ENCODE measurements around the gene CAMK1D.
"Not testable (repeated sequence)": the region's sequence is repeated elsewhere in the genome, so short reads cannot be mapped to it uniquely, and the experiment has no call there.

Gene CAMK1D

DNA sequence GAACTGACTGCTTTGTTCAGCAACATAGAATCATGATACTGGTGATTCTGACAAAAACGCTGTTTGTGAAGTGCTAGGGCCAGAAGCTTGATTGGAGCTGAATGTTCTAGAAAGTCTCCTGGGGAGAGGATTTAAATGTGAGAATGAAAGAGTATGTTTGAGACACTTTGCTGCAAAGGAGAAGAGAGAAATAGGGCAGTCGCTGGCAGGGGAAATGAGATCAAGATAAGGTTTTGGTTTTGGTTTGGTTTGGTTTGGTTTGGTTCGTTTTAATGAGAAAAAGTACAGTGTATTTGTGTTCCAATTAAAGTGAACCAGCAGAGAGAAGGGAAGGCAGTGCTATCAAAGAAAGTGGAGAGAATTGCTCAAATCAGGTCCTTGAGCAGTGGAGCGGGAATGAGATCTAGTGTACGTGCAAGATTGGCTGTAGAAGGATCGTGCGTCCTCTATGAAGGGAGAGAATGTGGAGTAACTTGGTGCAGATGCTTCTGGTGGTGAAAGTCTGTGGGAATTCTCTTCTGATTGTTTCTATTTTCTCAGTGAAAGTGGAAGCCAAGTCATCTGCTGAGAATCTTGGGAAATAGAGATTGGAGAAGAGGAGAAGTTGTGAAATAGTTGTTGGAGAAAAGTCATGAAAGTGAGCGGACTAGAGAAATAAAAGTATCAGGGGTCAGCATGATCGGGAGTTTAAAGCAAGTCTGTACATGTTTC is 381.6 kb downstream of the CAMK1D start:
- no peak for DNase-seq

DNA sequence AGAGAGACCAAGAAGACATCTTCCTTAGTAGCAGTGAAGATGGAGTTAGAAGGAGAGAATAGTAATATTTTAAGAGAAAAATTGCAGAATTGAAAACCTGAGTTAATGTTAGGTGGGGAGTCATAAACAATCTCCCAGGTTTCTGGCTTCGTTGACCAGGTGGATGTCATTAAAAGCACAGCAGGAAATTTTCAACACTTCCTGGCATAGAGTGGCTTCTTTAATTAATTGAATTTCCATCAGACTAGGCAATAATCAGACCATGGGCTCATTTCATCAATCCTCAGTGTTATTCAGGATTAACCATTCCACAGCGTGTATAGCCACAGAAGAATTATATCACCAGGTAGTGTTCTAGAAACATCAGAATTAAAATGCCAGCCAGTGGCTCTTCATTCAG is 383.9 kb downstream of the CAMK1D start:
- DNase-seq, result no peak

DNA sequence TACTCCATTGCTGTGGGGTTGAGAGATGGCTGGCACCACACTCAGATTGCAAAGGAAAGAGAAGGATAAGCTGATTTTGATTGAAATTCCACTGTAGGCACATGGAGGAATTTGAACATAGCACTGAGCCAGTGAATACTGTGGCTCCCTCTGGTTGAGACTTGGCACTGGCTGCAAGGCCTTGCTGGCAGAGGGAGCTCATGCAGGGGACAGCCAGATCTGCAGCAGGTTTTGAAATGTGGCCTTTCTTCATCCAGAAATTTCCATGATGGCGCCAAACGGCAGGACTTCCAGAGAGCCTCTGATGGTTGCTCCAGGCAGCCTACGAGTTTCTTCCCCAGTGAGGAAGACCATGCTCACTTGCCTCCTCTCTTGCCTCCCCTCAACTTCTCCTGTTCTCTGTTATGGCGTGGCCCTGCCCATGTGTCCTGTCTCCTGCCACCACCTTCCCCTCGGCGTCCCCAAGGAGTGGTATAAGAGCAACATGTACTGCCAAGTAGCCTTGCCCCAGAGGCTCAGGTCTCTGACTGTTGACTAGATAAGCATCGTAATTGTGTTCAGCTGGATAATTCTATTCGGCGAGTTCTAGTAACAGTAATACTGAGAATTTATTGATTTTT is 386.6 kb downstream of the CAMK1D start:
- no peak for DNase-seq

DNA sequence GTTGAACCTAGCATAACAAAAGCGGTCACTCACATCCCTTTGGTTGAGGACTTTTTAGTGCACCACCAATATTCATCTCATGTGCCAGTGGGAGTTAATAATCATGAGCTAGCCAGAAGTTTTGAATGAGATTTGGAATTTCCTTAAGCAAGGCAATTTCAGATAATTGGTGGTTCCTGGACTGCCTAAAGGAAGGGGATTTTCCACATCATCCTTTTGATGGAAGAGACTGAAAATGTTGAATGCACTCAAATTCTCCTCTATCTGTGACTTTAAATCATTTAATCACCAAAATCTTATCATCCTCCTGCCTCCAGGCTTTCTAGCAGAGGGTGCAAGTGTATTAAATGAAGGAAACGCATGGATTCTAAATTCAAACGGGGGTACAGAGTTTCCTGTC is 391.5 kb downstream of the CAMK1D start:
- no peak for DNase-seq

DNA sequence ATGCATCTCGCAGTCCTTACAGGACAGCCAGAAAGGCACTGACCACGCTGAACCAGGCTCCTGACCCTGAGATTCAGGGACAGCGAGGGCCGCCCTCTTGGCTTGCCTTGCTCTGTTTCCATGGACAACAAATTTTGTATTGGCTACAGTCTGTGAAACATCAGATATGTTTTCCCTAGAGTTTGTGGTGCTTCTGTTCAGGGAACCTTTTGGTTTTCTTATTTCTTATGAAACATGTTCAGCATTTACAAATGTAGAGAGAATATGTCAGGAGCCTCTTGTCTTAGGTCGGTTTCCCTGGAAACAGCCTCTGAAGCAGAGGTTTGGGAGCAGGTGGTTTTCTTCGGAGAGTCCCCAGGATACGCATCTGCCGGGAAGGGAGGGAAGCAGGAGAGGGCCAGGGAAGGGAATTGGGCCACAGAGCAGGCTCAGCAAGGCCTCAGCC is 392.0 kb downstream of the CAMK1D start:
- DNase-seq, result no peak

DNA sequence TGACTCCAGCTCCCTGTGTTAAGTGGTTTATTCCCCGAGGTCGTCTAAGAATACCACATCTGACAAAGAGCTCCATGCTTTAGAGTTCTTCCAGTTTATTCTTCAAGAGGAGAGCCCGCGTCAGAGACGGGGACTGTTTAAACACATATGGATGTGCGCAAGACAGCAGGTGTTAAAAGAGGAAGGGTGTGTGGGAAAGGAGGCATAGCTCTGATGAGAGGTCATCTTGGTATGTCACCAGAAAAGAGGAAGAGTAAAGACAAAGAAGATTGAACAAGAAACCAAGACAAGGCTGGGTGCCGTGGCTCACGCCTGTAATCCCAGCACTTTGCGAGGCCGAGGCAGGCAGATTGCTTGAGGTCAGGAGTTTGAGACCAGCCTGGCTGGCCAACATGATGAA is 393.4 kb downstream of the CAMK1D start:
- DNase-seq, result no peak

DNA sequence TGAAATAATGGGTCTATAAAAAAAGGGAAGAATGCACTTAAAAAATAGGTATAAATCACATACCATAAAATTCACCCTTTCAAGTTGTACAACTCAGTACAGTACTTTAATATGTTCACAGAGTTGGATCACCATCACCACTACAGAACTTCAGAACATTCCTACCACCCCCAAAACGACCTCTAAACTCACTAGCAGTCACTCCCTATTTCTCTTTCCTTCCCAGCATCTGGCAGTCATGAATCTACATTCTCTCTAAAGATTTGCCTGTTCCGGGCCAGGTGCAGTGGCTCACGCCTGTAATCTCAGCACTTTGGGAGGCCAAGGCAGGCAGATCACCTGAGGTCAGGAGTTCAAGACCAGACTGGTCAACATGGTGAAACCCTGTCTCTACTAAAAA is 394.1 kb downstream of the CAMK1D start:
- not testable (repeated sequence) for DNase-seq

DNA sequence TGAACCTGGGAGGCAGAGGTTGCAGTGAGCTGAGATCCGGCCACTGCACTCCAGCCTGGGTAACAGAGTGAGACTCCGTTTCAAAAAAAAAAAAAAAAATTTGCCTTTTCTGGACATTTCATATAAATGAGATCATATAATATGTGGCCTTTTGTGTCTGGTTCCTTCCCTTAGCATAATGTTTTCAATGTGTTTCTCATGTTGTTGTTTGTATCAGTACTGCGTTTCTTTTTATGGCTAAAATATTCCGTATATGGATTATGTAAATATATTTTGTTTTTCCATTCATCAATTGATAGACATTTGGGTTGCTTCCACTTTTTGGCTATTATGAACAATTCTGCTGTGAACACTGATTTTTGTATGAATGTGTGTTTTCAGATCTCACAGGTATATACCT is 394.6 kb downstream of the CAMK1D start:
- no peak for DNase-seq

DNA sequence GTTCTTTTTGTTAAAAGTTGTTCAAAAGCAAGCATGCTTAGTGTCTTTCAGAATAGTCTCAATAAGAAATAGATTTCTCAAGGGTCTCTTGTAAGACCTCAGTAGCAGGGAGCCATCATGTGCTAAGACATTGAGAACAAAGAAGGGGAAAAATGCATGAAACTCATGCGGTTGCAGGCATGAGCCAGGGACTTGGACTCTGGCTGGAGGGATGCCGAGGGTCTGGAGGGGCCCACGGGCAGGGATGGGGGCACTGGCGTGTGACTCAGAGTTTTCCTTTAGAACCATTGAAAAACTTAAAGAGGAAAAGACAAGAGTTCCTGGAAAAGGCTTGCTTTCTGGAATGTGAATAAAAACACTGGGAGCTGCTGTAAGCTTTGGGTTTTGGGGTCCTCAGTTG is 398.8 kb downstream of the CAMK1D start:
- DNase-seq, result no peak

DNA sequence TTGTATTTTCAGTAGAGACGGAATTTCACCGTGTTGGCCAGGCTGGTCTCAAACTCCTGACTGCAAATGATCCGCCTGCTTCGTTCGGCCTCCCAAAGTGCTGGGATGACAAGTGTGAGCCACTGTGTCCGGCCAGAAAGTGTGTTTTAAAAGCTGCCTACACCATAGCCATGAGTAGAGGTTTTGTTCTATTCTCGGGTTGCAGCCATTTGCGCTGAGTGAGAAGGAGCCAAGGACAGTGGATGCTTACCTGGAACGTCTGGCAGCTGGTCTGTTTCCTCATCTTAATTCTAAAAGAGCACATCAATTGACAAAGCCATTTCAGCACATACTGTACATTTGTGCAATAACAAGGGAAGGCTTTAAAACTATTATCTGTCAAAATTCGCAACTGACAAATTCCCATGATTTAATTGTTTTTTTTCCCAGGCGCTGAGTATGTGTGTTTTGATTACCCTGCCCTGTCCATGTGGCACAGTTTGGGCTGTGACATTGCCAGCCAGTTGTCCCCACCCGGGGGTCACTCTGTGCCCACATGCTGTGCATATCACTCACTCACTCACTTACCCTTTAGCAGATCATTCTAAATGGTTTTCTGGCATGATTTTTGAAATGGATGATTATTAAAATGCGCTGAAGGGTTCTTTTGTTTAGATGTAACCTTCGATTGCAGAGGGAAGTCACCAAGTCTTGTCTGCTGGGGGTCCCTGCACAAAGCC is 400.6 kb downstream of the CAMK1D start:
- DNase-seq, result no peak

DNA sequence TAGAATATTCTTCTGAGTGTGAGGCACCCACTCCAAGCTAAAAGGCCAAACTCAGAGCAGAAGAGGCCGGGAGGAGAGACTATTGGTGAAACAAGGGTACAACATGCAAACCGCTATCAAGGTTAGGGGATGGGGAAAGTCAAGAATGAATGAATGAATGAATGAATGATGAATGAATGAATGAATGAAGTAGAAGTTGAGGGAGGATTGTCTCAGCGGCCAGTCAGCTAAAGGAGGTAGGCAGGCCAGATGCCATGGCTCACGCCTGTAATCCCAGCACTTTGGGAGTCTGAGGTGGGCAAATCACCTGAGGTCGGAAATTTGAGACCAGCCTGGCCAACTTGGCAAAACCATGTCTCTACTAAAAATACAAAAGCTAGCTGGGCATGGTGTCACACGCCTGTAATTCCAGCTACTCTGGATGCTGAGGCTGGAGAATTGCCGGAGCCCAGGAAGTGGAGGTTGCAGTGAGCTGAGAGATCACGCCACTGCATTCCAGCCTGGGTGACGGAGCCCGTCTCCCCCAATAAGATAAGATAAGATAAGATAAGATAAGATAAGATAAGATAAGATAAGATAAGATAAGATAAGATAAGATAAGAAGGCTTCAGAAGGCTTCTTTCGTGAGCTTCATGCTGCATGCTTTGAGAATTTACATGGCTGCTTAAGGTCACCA is 401.3 kb downstream of the CAMK1D start:
- DNase-seq, result no peak

DNA sequence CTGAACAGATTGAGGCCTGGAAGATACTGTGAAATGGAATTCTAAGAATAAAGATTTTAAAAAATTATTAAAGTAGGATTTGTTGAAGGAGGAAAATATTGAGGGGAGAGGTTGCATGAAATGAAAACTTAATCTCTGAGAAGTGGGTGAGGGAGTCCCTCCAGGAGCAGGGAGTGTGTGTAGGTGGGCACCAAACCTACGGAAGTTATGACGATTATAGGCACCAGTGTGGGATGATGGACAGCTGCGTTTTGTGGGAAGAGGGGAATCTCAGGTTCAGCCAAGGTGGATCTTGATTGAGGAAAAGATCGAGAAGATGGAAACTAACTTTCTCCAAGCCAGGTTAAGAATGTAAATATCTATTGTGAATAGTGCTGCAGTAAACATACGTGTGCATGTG is 405.7 kb downstream of the CAMK1D start:
- no peak for DNase-seq

DNA sequence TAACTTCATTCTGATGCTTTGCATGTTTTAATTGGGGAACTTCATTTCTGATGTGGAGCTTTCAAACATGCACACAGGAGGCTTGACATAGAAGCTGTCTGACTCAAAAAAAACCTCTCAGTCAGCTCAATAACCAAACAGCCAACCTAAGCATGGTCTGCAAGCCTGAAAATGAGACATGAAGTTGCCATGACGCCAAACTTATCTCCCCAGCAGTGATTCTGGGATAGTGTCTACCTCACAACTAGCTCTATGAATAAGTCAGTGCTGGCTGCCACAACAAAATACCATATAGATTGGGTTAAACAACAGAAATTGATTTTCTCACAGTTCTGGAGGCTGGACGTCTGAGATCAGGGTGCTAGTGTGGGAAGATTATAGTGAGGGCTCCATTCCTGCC is 408.0 kb downstream of the CAMK1D start:
- no peak for DNase-seq

DNA sequence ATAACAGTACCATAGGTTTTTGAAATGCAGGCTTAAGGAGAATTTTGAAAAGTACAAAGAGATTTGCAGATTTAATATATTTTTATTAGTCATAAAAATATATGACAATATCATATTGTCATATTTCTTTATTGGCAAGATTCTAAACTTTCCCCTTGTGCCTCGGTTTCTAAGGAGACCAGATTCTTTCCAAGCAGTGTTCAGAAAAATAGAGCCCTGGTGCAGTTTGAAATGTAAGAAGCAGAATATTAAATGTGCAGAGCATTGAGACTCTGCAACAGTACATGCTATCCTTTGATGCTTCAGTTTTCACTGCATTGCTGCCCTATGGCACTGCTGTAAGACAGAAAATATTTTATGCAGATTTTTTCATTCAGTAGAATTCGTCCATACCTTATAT is 408.9 kb downstream of the CAMK1D start:
- DNase-seq, result no peak

DNA sequence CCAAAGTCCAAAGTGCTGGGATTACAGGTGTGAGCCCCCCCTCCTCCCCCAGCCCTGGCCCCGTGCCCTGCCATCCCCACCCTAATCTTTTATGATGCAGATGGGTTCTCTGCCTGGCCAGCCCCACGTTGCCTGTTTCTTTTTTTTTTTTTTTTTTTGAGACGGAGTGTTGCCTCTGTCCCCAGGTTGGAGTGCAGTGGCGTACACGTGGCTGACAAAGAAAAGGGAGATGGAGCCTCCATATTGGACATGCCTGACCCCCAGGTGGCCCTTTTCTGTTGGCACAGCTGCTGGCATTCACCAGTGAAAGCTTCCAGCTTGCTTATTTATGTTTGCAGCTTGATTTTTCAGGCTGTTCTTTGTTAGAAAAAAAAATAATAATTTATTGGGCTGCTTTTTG is 416.9 kb downstream of the CAMK1D start:
- no peak for DNase-seq

DNA sequence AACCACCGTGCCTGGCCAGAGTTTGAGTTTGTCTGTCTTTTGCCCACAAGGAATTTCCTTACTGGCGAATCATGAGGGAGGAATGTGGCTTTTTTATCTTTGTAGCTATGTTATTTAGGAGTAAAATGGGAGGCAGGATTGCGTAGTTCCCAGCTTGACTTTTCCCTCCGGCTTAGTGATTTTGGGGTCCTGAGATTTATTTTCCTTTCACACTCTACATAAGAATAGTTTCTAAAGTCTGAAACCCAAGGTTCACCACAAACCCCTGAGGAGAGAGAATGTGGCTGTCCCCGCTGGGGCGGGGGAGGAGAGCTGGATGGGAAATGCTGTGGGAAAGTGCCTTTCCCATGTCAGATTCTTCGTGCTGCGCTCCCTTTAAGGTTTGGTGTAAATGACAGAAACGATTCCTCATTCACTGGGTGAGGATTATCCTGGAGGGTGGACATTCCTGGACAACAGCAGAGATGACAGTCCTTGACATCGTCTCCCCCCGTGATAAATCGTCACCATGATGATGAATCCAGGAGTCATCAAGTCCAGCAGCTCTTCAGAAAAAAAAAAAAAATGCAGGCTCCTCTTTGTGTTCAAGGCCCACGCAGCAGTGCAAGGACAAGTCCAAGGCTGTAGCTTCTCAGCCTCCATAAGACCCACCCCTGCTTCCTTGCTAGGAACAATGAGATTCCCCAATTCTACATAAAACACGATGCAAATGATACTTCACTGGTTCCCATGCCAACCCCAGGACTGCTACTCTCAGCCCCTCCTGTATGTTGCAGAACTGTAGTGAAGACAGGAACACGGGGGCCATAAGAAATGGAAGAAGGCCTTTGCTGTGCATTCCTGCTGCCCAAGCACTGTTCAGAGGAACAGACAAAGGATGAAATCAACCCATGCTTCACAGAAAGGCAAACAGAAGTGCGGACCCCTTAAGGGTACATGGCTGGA is 419.1 kb downstream of the CAMK1D start:
- DNase-seq, result no peak

DNA sequence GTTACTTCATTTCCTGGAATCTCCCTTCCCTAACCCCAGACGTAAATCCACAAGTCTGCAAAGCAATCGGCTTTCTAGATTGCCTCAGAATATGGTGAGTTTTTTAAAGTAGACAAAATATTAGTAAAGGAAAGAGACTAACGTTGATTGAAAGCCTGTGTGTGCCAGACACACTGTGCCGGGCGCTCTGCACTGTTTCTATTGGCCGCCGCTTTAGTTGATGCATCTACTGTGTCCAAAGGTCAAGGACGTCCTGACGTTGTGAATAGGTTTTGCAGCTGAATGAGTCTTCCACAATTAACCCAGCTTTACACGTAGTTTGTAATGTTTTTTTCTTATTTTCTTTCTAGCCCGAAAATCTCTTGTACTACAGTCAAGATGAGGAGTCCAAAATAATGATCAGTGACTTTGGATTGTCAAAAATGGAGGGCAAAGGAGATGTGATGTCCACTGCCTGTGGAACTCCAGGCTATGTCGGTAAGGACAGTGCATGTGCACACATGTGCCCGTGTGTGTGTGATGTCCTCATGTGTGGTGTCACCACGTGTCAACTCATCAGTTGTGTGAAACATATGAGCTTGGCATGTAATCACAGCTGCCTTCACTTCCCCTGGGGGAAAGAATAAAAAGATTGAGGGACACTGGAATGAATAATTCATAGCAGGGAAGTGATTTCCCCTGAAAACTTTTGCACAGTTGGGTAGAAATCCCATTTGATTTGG is 420.1 kb downstream of the CAMK1D start:
- DNase-seq, result no peak

DNA sequence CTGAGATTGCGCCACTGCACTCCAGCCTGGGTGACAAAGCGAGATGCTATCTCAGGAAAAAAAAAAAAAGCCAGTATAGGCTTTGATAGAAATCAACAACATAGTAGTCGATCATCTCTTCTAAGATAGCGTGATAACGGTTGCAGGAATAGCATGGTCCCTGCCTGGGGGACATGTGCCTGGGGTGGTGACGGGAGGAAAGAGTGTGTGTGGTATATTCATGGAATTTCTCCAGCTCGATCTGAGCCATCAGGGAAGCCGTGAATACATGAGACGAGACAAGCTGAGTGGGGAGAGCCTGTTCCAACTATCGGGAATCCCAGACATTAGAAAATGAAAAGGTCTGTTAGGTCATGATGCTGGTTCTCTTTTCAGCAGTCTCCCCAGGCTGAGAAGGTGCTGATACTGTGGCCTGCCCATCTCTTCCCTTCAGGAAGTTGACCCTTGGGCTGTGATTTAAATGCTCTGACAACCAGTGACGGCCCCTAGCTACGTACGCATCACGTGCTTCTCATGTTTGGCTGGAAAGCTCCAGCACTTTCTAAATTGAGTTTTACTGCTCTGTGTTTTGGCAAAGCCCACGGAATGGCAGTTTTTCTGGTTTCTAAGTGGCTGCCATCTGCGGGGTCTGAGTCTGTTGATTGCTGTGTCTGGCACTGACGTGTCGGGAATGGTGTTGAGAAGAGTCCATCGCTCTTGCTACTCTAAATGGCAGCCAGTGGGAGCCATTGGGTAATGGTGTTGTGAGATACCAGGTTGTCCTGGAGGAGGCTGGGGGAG is 422.8 kb downstream of the CAMK1D start:
- DNase-seq, result no peak

DNA sequence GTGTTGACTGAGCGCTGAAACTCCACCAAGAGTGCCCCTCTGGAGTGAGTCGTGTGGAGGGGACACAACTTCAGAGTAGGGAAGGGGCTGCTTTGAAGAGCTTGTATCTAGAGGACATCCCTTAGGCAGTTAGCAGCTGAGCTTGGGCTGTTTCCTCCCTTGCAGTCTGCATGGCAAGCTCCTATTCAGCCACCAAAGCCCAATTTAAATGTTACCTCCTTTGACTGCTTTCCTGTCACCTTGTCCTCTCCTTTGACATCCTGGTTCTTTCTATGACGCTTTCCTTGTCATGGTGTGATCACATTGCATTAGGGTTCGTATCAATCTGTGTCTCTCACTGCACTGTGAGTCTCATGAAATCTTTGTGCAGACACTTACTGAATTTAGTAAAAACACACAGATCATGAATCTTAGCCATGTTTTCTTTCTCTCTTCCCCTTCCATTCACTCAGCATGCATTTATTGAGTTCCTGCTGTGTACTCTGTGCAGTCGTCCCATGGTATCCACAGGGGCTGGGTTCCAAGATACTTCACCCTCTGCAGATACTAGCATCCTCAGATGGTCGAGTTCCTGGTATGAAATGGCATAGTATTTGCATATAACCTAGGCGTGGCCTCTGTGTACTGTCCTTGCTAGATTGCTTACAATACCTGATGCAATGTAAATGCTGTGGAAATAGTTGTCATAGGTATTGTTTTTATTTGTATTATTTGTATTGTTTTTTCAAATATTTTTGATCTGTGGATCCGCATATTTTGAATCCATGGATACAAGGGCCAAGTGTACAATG is 423.6 kb downstream of the CAMK1D start:
- DNase-seq, result no peak

Measured in effector CD8-positive, alpha-beta T cell (primary cell).